SK-N-MC (cell line): Measurements from ENCODE around the gene NKAIN2.

Experiments used
- EZH2 ChIP-seq: fragments of 200-600 bp; sonication (generic); IDR thresholded peaks from one replicate; pipeline ENCODE4 v1.6.1; 2017; ENCODE audit warnings: antibody characterized with exemption
- POLR2AphosphoS5 ChIP-seq: IDR thresholded peaks from 2 replicates; pipeline ENCODE4 v1.6.1; 2012; ENCODE audit warnings: mild to moderate bottlenecking, low read depth, low read length, borderline replicate concordance

- TF ChIP-seq EZH2 (no peak), POLR2AphosphoS5 (no peak)
Observed at GRCh38 chr6:123804787-123805540, 1.3 kb downstream of the NKAIN2 start.
